Measurements from ENCODE around the gene B9D1. TPM values are rescaled to one million over a fixed set of nuclear protein-coding genes. Genes with fewer than 3 reads are reported as not detected.
A peak's percentile ranks its signal among the peaks of the same experiment; 100 is the strongest.

The B9D1 gene
- total RNA-seq, 1 donor from 2014 or later, result 49.1 TPM

GRCh38 chr17:19402171-19402570 is 39.6 kb upstream of the B9D1 start:
- H3K36me3 ChIP-seq, result no peaks in the 10 kb centered on the region
- TF ChIP-seq, protein P1, sequence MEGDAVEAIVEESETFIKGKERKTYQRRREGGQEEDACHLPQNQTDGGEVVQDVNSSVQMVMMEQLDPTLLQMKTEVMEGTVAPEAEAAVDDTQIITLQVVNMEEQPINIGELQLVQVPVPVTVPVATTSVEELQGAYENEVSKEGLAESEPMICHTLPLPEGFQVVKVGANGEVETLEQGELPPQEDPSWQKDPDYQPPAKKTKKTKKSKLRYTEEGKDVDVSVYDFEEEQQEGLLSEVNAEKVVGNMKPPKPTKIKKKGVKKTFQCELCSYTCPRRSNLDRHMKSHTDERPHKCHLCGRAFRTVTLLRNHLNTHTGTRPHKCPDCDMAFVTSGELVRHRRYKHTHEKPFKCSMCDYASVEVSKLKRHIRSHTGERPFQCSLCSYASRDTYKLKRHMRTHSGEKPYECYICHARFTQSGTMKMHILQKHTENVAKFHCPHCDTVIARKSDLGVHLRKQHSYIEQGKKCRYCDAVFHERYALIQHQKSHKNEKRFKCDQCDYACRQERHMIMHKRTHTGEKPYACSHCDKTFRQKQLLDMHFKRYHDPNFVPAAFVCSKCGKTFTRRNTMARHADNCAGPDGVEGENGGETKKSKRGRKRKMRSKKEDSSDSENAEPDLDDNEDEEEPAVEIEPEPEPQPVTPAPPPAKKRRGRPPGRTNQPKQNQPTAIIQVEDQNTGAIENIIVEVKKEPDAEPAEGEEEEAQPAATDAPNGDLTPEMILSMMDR (IDR thresholded peaks at IDR 0.05), result no peak
- DNase-seq (ENCODE audit: low spot score in 2 of 2), result no peak
- no peak overlapping the region for H3K4me3 ChIP-seq
- H3K27ac ChIP-seq, result no peak overlapping the region
- intact Hi-C loops (cut with DNase I), result no loop called here
- no peaks in the 10 kb centered on the region for H3K27me3 ChIP-seq
- H3K4me1 ChIP-seq, result peaks cover 8 to 19% of the 10 kb centered on the region in 2 donors
- no peaks in the 10 kb centered on the region for H3K9me3 ChIP-seq

DNA sequence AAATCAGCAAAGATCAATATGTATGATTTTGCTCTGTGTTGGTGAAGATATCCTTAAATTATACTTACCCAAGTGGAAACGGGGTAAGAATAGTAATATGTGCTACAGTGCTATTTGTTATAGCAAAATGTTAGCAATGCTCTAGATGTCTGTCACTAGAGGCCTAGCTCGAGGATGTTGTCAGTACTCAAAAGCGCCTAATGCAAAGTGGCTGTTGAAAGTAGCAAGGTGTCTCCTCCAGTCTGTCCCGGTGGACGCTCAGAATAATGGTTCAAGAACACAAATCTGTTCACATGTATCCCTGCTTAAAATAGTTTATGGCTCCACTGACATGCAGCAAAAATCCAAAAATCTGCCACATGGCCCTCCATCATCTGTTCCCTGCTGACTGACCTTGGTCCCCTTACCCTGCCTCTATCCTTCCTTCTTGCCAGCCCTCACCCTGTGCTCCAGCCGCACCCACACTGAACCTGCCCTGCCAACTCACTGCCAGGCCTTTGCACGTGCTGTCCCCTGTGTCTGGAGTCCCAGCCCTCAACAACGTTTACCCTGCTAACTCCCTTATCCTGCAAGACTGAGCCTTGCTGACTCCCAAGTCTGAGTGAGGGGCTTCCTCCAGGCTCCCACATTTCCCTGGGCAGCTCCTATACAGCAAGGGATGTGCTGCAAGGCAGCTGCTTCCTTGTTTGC is 38.9 kb upstream of the B9D1 start:
- Histone ChIP-seq H3K36me3 (no peaks in the 10 kb centered on the region), H3K27me3 (no peaks in the 10 kb centered on the region), H3K9me3 (no peaks in the 10 kb centered on the region), H3K4me3 (no peak overlapping the region), H3K4me1 (peaks cover 8 to 23% of the 10 kb centered on the region in 2 donors), H3K27ac (no peak overlapping the region)
- TF ChIP-seq, protein P1 (IDR thresholded peaks at IDR 0.05), result no peak
- no peak for DNase-seq (ENCODE audit: low spot score in 2 of 2)
- intact Hi-C loops (cut with DNase I), result no loop called here

GRCh38 chr17:19399750-19400450 is 37.4 kb upstream of the B9D1 start:
- DNase-seq (ENCODE audit: low spot score in 2 of 2), result no peak
- intact Hi-C loops (cut with DNase I), result no loop called here
- no peaks in the 10 kb centered on the region for H3K9me3 ChIP-seq
- H3K4me1 ChIP-seq, result peaks cover 8 to 23% of the 10 kb centered on the region in 2 donors
- H3K4me3 ChIP-seq, result no peak overlapping the region
- TF ChIP-seq, protein P1 (IDR thresholded peaks at IDR 0.05), result no peak
- no peaks in the 10 kb centered on the region for H3K36me3 ChIP-seq
- no peaks in the 10 kb centered on the region for H3K27me3 ChIP-seq
- H3K27ac ChIP-seq, result no peak overlapping the region

GRCh38 chr17:19398301-19399181 is 36.0 kb upstream of the B9D1 start:
- intact Hi-C loops (cut with DNase I), result loop anchor here (1.0 kb wide), 1 partner anchor 20 kb away; the partner anchor contains the start of gene MAPK7
- Histone ChIP-seq H3K36me3 (no peaks in the 10 kb centered on the region), H3K27ac (peak overlapping the region; percentile 86 to 88), H3K27me3 (no peaks in the 10 kb centered on the region), H3K9me3 (no peaks in the 10 kb centered on the region), H3K4me3 (no peak overlapping the region), H3K4me1 (peaks cover 8 to 23% of the 10 kb centered on the region in 2 donors)
- TF ChIP-seq, protein P1 (IDR thresholded peaks at IDR 0.05), result no peak
- peak in 1 of 2 donors; percentile 81 for DNase-seq (ENCODE audit: low spot score in 2 of 2)

GRCh38 chr17:19397556-19398041 is 35.1 kb upstream of the B9D1 start:
- H3K27me3 ChIP-seq, result no peaks in the 10 kb centered on the region
- no peaks in the 10 kb centered on the region for H3K9me3 ChIP-seq
- H3K4me1 ChIP-seq, result peaks cover 8 to 26% of the 10 kb centered on the region in 2 donors
- intact Hi-C loops (cut with DNase I), result loop anchor here (1.0 kb wide), 1 partner anchor 19 kb away; the partner anchor contains the start of gene MAPK7
- DNase-seq (ENCODE audit: low spot score in 2 of 2), result no peak
- H3K4me3 ChIP-seq, result no peak overlapping the region
- H3K27ac ChIP-seq, result peak overlapping the region; percentile 86 to 88
- no peaks in the 10 kb centered on the region for H3K36me3 ChIP-seq
- TF ChIP-seq, protein P1 (IDR thresholded peaks at IDR 0.05), result no peak

All from ascending aorta (tissue), 2 donors.